Mesenchymal stem cell (in vitro differentiated cells and primary cell): Measurements from ENCODE around the gene SLC35F4.

ENCODE experiments used
- DNase-seq: peaks from one replicate; pipeline ENCODE4 v3.0.0-alpha.2; 2013
- H2AFZ ChIP-seq: one replicate; pipeline ENCODE4 v1.6.1; 2013; ENCODE audit warnings: low read depth, mild to moderate bottlenecking, control low read depth, inconsistent platforms, low read length, moderate library complexity
- H2AK5ac ChIP-seq: 2 replicates; pipeline ENCODE4 v1.6.1; 2013; ENCODE audit warnings: low read length, moderate library complexity, mild to moderate bottlenecking, inconsistent platforms; ENCODE audit not compliant: severe bottlenecking
- H2BK120ac ChIP-seq: one replicate; pipeline ENCODE4 v1.6.1; 2013; ENCODE audit warnings: low read depth, mild to moderate bottlenecking, inconsistent platforms, low read length, moderate library complexity
- H2BK12ac ChIP-seq, 2 experiments: one replicate each; pipeline ENCODE4 v1.6.1; 2013; ENCODE audit warnings: inconsistent platforms in 2 of 2, low read length in 2 of 2, mild to moderate bottlenecking in 2 of 2, moderate library complexity in 2 of 2, control low read depth in 1 of 2
- H2BK15ac ChIP-seq: one replicate; pipeline ENCODE4 v1.6.1; 2013; ENCODE audit warnings: mild to moderate bottlenecking, low read depth, inconsistent platforms; ENCODE audit not compliant: poor library complexity, severe bottlenecking
- H2BK5ac ChIP-seq: 2 replicates; pipeline ENCODE4 v1.6.1; 2013; ENCODE audit warnings: low read depth, mild to moderate bottlenecking, low read length, control low read depth, inconsistent platforms; ENCODE audit not compliant: poor library complexity, severe bottlenecking
- H3K14ac ChIP-seq, 2 experiments: one replicate each; pipeline ENCODE4 v1.6.1; 2013; ENCODE audit warnings: inconsistent platforms in 2 of 2, low read length in 2 of 2, control low read depth in 1 of 2, mild to moderate bottlenecking in 1 of 2, moderate library complexity in 1 of 2
- H3K18ac ChIP-seq, 2 experiments: one replicate each; pipeline ENCODE4 v1.6.1; 2013; ENCODE audit warnings: inconsistent platforms in 2 of 2, low read length in 2 of 2, control low read depth in 1 of 2, low read depth in 1 of 2, mild to moderate bottlenecking in 1 of 2
- H3K23ac ChIP-seq, 2 experiments: one replicate each; pipeline ENCODE4 v1.6.1; 2013; ENCODE audit warnings: inconsistent platforms in 2 of 2, low read length in 2 of 2, mild to moderate bottlenecking in 2 of 2, moderate library complexity in 2 of 2, control low read depth in 1 of 2
- H3K27ac ChIP-seq: 2 replicates; pipeline ENCODE4 v1.5.1; 2013; ENCODE audit warnings: mild to moderate bottlenecking, moderate library complexity, low read length, control low read depth, inconsistent platforms; ENCODE audit not compliant: poor library complexity, severe bottlenecking
- H3K27me3 ChIP-seq, 2 experiments: 2 replicates each; pipeline versions ENCODE4 v1.6.1 to v1.7.0; 2013; ENCODE audit warnings: low read length in 2 of 2, mild to moderate bottlenecking in 2 of 2, moderate library complexity in 2 of 2, control low read depth in 1 of 2, inconsistent platforms in 1 of 2; ENCODE audit not compliant: control insufficient read depth in 1 of 2, insufficient read depth in 1 of 2
- H3K36me3 ChIP-seq, 2 experiments: 2 replicates each; pipeline versions ENCODE4 v1.6.1 to v1.7.0; 2013; ENCODE audit warnings: low read length in 2 of 2, control low read depth in 1 of 2, inconsistent platforms in 1 of 2, low read depth in 1 of 2, mild to moderate bottlenecking in 1 of 2; ENCODE audit not compliant: insufficient read depth in 2 of 2, control insufficient read depth in 1 of 2
- H3K4ac ChIP-seq, 2 experiments: one replicate each; pipeline ENCODE4 v1.6.1; 2013; ENCODE audit warnings: inconsistent platforms in 2 of 2, low read length in 2 of 2, mild to moderate bottlenecking in 2 of 2, moderate library complexity in 2 of 2, control low read depth in 1 of 2, low read depth in 1 of 2
- H3K4me1 ChIP-seq: 2 replicates; pipeline ENCODE4 v1.6.1; 2013; ENCODE audit warnings: low read depth, low read length, control low read depth; ENCODE audit not compliant: control insufficient read depth, insufficient read depth
- H3K4me2 ChIP-seq: 2 replicates; pipeline ENCODE4 v1.6.1; 2013; ENCODE audit warnings: low read length, mild to moderate bottlenecking, inconsistent platforms; ENCODE audit not compliant: poor library complexity, severe bottlenecking
- H3K4me3 ChIP-seq, 2 experiments: 2 replicates each; pipeline versions ENCODE4 v1.5.1 to v1.7.0; 2013; ENCODE audit warnings: low read length in 2 of 2, mild to moderate bottlenecking in 2 of 2, control low read depth in 1 of 2, low read depth in 1 of 2; ENCODE audit not compliant: insufficient read depth in 1 of 2
- H3K79me1 ChIP-seq: replicated peaks from 2 replicates; pipeline ENCODE4 v1.6.1; 2013; ENCODE audit warnings: mild to moderate bottlenecking, control low read depth, low read length, inconsistent platforms; ENCODE audit not compliant: poor library complexity, severe bottlenecking
- H3K9ac ChIP-seq: 2 replicates; pipeline ENCODE4 v1.7.0; 2013; ENCODE audit warnings: mild to moderate bottlenecking, low read length, moderate library complexity
- H3K9me3 ChIP-seq: 2 replicates; pipeline ENCODE4 v1.7.0; 2013; ENCODE audit warnings: mild to moderate bottlenecking, low read length; ENCODE audit not compliant: control insufficient read depth
- H4K8ac ChIP-seq: one replicate; pipeline ENCODE4 v1.6.1; 2013; ENCODE audit warnings: inconsistent platforms, mild to moderate bottlenecking, low read length, moderate library complexity
- H4K91ac ChIP-seq: one replicate; pipeline ENCODE4 v1.6.1; 2013; ENCODE audit warnings: mild to moderate bottlenecking, low read length, inconsistent platforms
- WGBS: methylation state at CpG from one replicate; pipeline ENCODE4 v1.1.7; 2013; ENCODE audit warnings: mixed read lengths; 5-methylcytosine and 5-hydroxymethylcytosine counted together

SLC35F4 gene

GRCh38 chr14:57634335-57634734 lies 231.6 kb downstream of the SLC35F4 start:
- Histone ChIP-seq H3K14ac (no peak overlapping the region), H3K4me3 (no peak overlapping the region), H2BK5ac (no peak overlapping the region), H2BK15ac (no peak overlapping the region), H2BK12ac (no peak overlapping the region), H3K4me1 (no peaks in the 10 kb centered on the region), H3K18ac (no peak overlapping the region), H3K23ac (no peak overlapping the region), H3K27ac (no peak overlapping the region), H3K79me1 (no peaks in the 10 kb centered on the region), H3K4me2 (no peak overlapping the region), H3K27me3 (peaks cover 0 to 3% of the 10 kb centered on the region in 2 experiments), H2BK120ac (no peak overlapping the region), H3K36me3 (no peaks in the 10 kb centered on the region), H3K9ac (no peak overlapping the region), H4K91ac (no peak overlapping the region), H3K4ac (no peak overlapping the region), H2AFZ (no peak overlapping the region), H2AK5ac (no peak overlapping the region), H4K8ac (no peak overlapping the region), H3K9me3 (no peaks in the 10 kb centered on the region)
- no peak for DNase-seq
- WGBS, result 52% methylated on average over 2 of the region's 2 CpGs

GRCh38 chr14:57632649-57633048 lies 233.2 kb downstream of the SLC35F4 start:
- Histone ChIP-seq H4K91ac (no peak overlapping the region), H3K27ac (no peak overlapping the region), H3K18ac (no peak overlapping the region), H3K27me3 (peaks cover 0 to 3% of the 10 kb centered on the region in 2 experiments), H3K36me3 (no peaks in the 10 kb centered on the region), H2BK12ac (no peak overlapping the region), H3K9ac (no peak overlapping the region), H4K8ac (no peak overlapping the region), H3K9me3 (no peaks in the 10 kb centered on the region), H2AK5ac (no peak overlapping the region), H3K4me2 (no peak overlapping the region), H2BK15ac (no peak overlapping the region), H3K14ac (no peak overlapping the region), H3K4ac (no peak overlapping the region), H2BK5ac (no peak overlapping the region), H2AFZ (no peak overlapping the region), H2BK120ac (no peak overlapping the region), H3K23ac (no peak overlapping the region), H3K79me1 (no peaks in the 10 kb centered on the region), H3K4me3 (no peak overlapping the region), H3K4me1 (no peaks in the 10 kb centered on the region)
- 48% methylated on average over 2 of the region's 2 CpGs for WGBS
- DNase-seq, result no peak

GRCh38 chr14:57617510-57617909 lies 248.4 kb downstream of the SLC35F4 start:
- Histone ChIP-seq H2BK15ac (no peak overlapping the region), H2BK12ac (no peak overlapping the region), H2AK5ac (no peak overlapping the region), H3K14ac (no peak overlapping the region), H3K4me2 (peak overlapping the region; percentile 39), H3K23ac (no peak overlapping the region), H3K27me3 (no peaks in the 10 kb centered on the region), H2BK5ac (no peak overlapping the region), H3K4me3 (no peak overlapping the region), H4K8ac (no peak overlapping the region), H2BK120ac (no peak overlapping the region), H3K9ac (no peak overlapping the region), H2AFZ (no peak overlapping the region), H3K4ac (no peak overlapping the region), H3K27ac (no peak overlapping the region), H3K79me1 (no peaks in the 10 kb centered on the region), H3K18ac (no peak overlapping the region), H3K36me3 (no peaks in the 10 kb centered on the region), H3K9me3 (no peaks in the 10 kb centered on the region), H3K4me1 (no peaks in the 10 kb centered on the region), H4K91ac (no peak overlapping the region)
- DNase-seq, result no peak
- WGBS, result 0% methylated on average over 1 of the region's 1 CpG

GRCh38 chr14:57612946-57613345 lies 252.9 kb downstream of the SLC35F4 start:
- Histone ChIP-seq H3K9me3 (no peaks in the 10 kb centered on the region), H3K4me2 (no peak overlapping the region), H3K18ac (no peak overlapping the region), H3K4me3 (no peak overlapping the region), H2AK5ac (no peak overlapping the region), H4K8ac (no peak overlapping the region), H3K27me3 (peaks cover 0 to 9% of the 10 kb centered on the region in 2 experiments), H3K14ac (no peak overlapping the region), H2BK12ac (no peak overlapping the region), H3K9ac (no peak overlapping the region), H2AFZ (no peak overlapping the region), H3K4me1 (no peaks in the 10 kb centered on the region), H3K36me3 (no peaks in the 10 kb centered on the region), H2BK5ac (no peak overlapping the region), H4K91ac (no peak overlapping the region), H3K23ac (no peak overlapping the region), H3K27ac (no peak overlapping the region), H3K79me1 (no peaks in the 10 kb centered on the region), H2BK120ac (no peak overlapping the region), H3K4ac (no peak overlapping the region), H2BK15ac (no peak overlapping the region)
- DNase-seq, result no peak
- WGBS, result 89% methylated on average over 2 of the region's 2 CpGs
